Colonic mucosa (tissue), 4 donors: ENCODE measurements around the gene DPP6. TPM values are rescaled to one million over a fixed set of nuclear protein-coding genes. Genes with fewer than 3 reads are reported as not detected.

Experiments
- DNase-seq: peaks from one replicate; pipeline ENCODE4 v3.0.0-alpha.2; 2020
- H3K27ac ChIP-seq: fragments of 200-600 bp; one replicate; pipeline ENCODE4 v1.8.0; 2021
- H3K27me3 ChIP-seq: fragments of 200-600 bp; one replicate; pipeline ENCODE4 v1.8.0; 2021
- H3K36me3 ChIP-seq: fragments of 200-600 bp; one replicate; pipeline ENCODE4 v1.8.0; 2021
- H3K4me1 ChIP-seq: fragments of 200-600 bp; one replicate; pipeline ENCODE4 v1.8.0; 2021; ENCODE audit warnings: mild to moderate bottlenecking
- H3K4me3 ChIP-seq: fragments of 200-600 bp; one replicate; pipeline ENCODE4 v1.8.0; 2021
- H3K9ac ChIP-seq, 2 donors: one replicate each; pipeline ENCODE4 v1.7.0; 2013; ENCODE audit warnings: control low read depth in 2 of 2, low read depth in 2 of 2, low read length in 2 of 2
- H3K9me3 ChIP-seq: fragments of 200-600 bp; one replicate; pipeline ENCODE4 v1.8.0; 2021
- CTCF ChIP-seq: fragments of 200-600 bp; IDR thresholded peaks from one replicate; pipeline ENCODE4 v1.8.0; 2022; ENCODE audit warnings: antibody characterized with exemption, mild to moderate bottlenecking
- intact Hi-C: fragments of 100-400 bp; cut with DNase I; formaldehyde crosslinking; loops from one replicate; pipeline ENCODE4 v1.14.1; 2022
- total RNA-seq, 2 donors: library from RNA; stranded (reverse); fragmentation: NEBNext Ultra II Directional in 1 of 2; extraction: Animal tissue kit (Norgen Biotek cat#: 25700) in 1 of 2; gene quantifications; one replicate each; pipeline ENCODE4 v1.2.1, GENCODE V29; 2021
- donor health status: healthy.
- donor health status: DM: no; HTN: no; CAD: no.
- donor health status: DM: no; HTN: no; CAD: no.

Gene DPP6
- total RNA-seq, 2 donors from 2014 or later, result 0.17 to 3.9 TPM

DNA sequence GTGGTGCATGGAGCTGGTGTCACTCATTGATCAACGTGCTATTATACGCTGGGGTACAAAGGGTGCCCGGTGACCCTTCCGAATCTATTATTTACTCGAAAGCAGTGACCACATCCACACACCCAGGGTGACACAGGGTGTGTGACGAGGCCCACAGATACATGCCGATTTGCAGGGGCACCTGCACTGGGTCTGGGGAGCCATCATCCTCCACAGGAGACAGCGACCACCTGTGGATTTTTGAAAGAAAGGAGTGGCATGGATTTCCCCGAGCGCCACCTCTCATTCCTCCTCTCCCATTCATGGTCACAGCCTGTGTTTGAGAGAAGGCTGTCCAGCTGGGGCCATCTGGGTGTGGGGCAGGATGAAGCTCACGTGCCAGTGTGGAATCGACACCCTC is 701.0 kb downstream of the DPP6 start:
- Histone ChIP-seq H3K9me3 (no peaks in the 10 kb centered on the region), H3K4me3 (no peak overlapping the region), H3K27me3 (no peaks in the 10 kb centered on the region), H3K27ac (no peak overlapping the region), H3K9ac (no peak overlapping the region), H3K36me3 (no peaks in the 10 kb centered on the region), H3K4me1 (no peaks in the 10 kb centered on the region)
- intact Hi-C loops, result no loop called here
- TF ChIP-seq CTCF, result no peak
- no peak for DNase-seq

GRCh38 chr7:154757756-154758155 is 705.6 kb downstream of the DPP6 start:
- Histone ChIP-seq H3K27ac (no peak overlapping the region), H3K9ac (no peak overlapping the region), H3K27me3 (no peaks in the 10 kb centered on the region), H3K4me1 (no peaks in the 10 kb centered on the region), H3K4me3 (no peak overlapping the region), H3K36me3 (no peaks in the 10 kb centered on the region), H3K9me3 (no peaks in the 10 kb centered on the region)
- TF ChIP-seq CTCF, result no peak
- no peak for DNase-seq
- intact Hi-C loops, result no loop called here

DNA sequence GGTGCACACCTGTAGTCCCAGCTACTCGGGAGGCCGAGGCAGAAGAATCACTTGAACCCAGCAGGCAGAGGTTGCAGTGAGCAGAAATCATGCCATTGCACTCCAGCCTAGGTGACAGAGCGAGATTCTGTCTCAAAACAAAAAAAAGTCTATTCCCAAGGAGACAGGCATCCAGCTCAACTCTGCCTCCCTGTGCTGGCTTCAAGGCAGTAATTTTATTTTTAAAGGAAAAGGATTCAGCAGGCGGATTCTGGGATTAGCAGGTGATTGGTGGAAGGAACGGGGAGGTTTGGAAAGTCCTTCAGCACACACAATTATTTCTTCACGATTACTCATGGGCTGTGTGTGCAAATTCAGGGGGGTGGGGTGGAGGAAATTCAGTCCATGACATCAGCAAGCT is 707.8 kb downstream of the DPP6 start:
- Histone ChIP-seq H3K4me1 (no peaks in the 10 kb centered on the region), H3K4me3 (no peak overlapping the region), H3K36me3 (no peaks in the 10 kb centered on the region), H3K27me3 (no peaks in the 10 kb centered on the region), H3K9ac (no peak overlapping the region), H3K27ac (no peak overlapping the region), H3K9me3 (no peaks in the 10 kb centered on the region)
- intact Hi-C loops, result no loop called here
- TF ChIP-seq CTCF, result no peak
- no peak for DNase-seq

GRCh38 chr7:154765118-154765517 is 712.9 kb downstream of the DPP6 start:
- Histone ChIP-seq H3K36me3 (no peaks in the 10 kb centered on the region), H3K9ac (no peak overlapping the region), H3K27me3 (no peaks in the 10 kb centered on the region), H3K4me3 (no peak overlapping the region), H3K4me1 (no peaks in the 10 kb centered on the region), H3K9me3 (no peaks in the 10 kb centered on the region), H3K27ac (no peak overlapping the region)
- DNase-seq, result no peak
- intact Hi-C loops, result no loop called here
- no peak for TF ChIP-seq CTCF

DNA sequence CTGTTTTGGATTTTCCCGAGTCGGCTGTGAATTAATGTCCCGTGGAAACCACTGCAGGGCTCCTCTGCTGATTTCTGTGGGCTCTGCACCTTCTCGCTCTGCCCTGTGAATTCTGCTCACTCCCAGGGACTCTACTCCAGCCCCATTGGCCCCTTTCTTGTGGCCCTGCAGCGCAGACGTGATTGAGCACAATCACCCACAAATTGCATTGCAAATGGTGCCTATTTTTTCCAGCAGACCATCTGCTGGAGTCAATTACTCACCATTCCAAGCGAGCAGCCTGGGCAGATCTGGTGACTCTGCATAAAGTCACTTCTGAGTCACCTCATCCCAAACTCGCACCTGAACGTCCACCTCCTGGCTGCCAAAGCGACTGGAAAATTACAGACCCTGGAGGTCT is 714.9 kb downstream of the DPP6 start:
- Histone ChIP-seq H3K4me1 (no peaks in the 10 kb centered on the region), H3K9ac (no peak overlapping the region), H3K27ac (no peak overlapping the region), H3K9me3 (no peaks in the 10 kb centered on the region), H3K27me3 (no peaks in the 10 kb centered on the region), H3K36me3 (no peaks in the 10 kb centered on the region), H3K4me3 (no peak overlapping the region)
- no peak for TF ChIP-seq CTCF
- intact Hi-C loops, result no loop called here
- no peak for DNase-seq
